Large intestine (tissue), 3 donors: Measurements from ENCODE around the gene SNX25. TPM values are rescaled to one million over a fixed set of nuclear protein-coding genes. Genes with fewer than 3 reads are reported as not detected.

Experiments used
- DNase-seq, 2 donors: peaks; one replicate each; pipeline versions ENCODE4 v3.0.0 to v3.0.0-alpha.2; 2013
- H3K27ac ChIP-seq: one replicate; pipeline ENCODE4 v1.5.1; 2013; ENCODE audit warnings: low read length
- H3K27me3 ChIP-seq: 2 replicates; pipeline ENCODE4 v1.6.1; 2013; ENCODE audit warnings: low read length; ENCODE audit not compliant: control insufficient read depth, insufficient read depth
- H3K36me3 ChIP-seq: 2 replicates; pipeline ENCODE4 v1.6.1; 2013; ENCODE audit warnings: low read length; ENCODE audit not compliant: control insufficient read depth, insufficient read depth
- H3K4me1 ChIP-seq: one replicate; pipeline ENCODE4 v1.6.1; 2013; ENCODE audit warnings: low read length; ENCODE audit not compliant: control insufficient read depth, insufficient read depth
- H3K4me3 ChIP-seq: one replicate; pipeline ENCODE4 v1.5.1; 2013; ENCODE audit warnings: low read length
- H3K9me3 ChIP-seq: one replicate; pipeline ENCODE4 v1.6.1; 2013; ENCODE audit warnings: mild to moderate bottlenecking, low read depth, low read length, moderate library complexity; ENCODE audit not compliant: control insufficient read depth
- WGBS: methylation state at CpG from one replicate; pipeline ENCODE4 v1.1.5; 2013; ENCODE audit warnings: low lambda C conversion rate; ENCODE audit not compliant: insufficient coverage; 5-methylcytosine and 5-hydroxymethylcytosine counted together
- polyA plus RNA-seq: library from polyadenylated mRNA; unstranded; fragments of 120-200 nt; gene quantifications from one replicate; pipeline ENCODE4 v1.2.1, GENCODE V29; 2013

Gene SNX25
- polyA plus RNA-seq, 1 donor = 13.4 TPM

- no CpG with 5 or more reads among the region's 4 CpGs for WGBS
- no peaks in the 10 kb centered on the region for H3K9me3 ChIP-seq
Measured at GRCh38 chr4:185404031-185404430, 194.6 kb downstream of the SNX25 start.

GRCh38 chr4:185405296-185405999 is 196.1 kb downstream of the SNX25 start:
- H3K4me3 ChIP-seq = no peak overlapping the region
- no peak for DNase-seq
- H3K9me3 ChIP-seq = no peaks in the 10 kb centered on the region
- no peaks in the 10 kb centered on the region for H3K27me3 ChIP-seq
- no peaks in the 10 kb centered on the region for H3K4me1 ChIP-seq
- H3K36me3 ChIP-seq = peaks cover 49% of the 10 kb centered on the region
- H3K27ac ChIP-seq = no peak overlapping the region
- WGBS = 94% methylated on average over 3 of the region's 6 CpGs

More at GRCh38 chr4:185404031-185404430, 194.6 kb downstream of the SNX25 start:
- Histone ChIP-seq H3K4me3 (no peak overlapping the region), H3K36me3 (peaks cover 52% of the 10 kb centered on the region), H3K4me1 (no peaks in the 10 kb centered on the region), H3K27me3 (no peaks in the 10 kb centered on the region), H3K27ac (no peak overlapping the region)
- no peak for DNase-seq

GRCh38 chr4:185408432-185408831 is 199.0 kb downstream of the SNX25 start:
- no peak for DNase-seq
- WGBS = 100% methylated on average over 2 of the region's 2 CpGs
- Histone ChIP-seq H3K27me3 (no peaks in the 10 kb centered on the region), H3K9me3 (no peaks in the 10 kb centered on the region), H3K36me3 (peaks cover 48% of the 10 kb centered on the region), H3K4me3 (no peak overlapping the region), H3K27ac (no peak overlapping the region), H3K4me1 (no peaks in the 10 kb centered on the region)

GRCh38 chr4:185411849-185412248 is 202.5 kb downstream of the SNX25 start:
- no peaks in the 10 kb centered on the region for H3K27me3 ChIP-seq
- no peak for DNase-seq
- H3K36me3 ChIP-seq = peaks cover 42% of the 10 kb centered on the region
- H3K27ac ChIP-seq = no peak overlapping the region
- H3K4me3 ChIP-seq = no peak overlapping the region
- H3K4me1 ChIP-seq = no peaks in the 10 kb centered on the region
- 89% methylated on average over 4 of the region's 5 CpGs for WGBS
- no peaks in the 10 kb centered on the region for H3K9me3 ChIP-seq

- H3K27me3 ChIP-seq = no peaks in the 10 kb centered on the region
- no peak overlapping the region for H3K4me3 ChIP-seq
- no peaks in the 10 kb centered on the region for H3K9me3 ChIP-seq
- WGBS = 92% methylated on average over 2 of the region's 5 CpGs
- no peak for DNase-seq
- H3K36me3 ChIP-seq = peaks cover 48% of the 10 kb centered on the region
- H3K4me1 ChIP-seq = no peaks in the 10 kb centered on the region
- H3K27ac ChIP-seq = no peak overlapping the region
Measured at GRCh38 chr4:185412412-185412811, 203.0 kb downstream of the SNX25 start.

Other genes starting within 250 kb of the SNX25 start
- gene HELT, start 191.1 kb upstream of the SNX25 start, polyA plus RNA-seq = not detected
- gene SLC25A4, start 66.3 kb upstream of the SNX25 start, polyA plus RNA-seq = 34.0 TPM
- gene CFAP97, start 5.6 kb upstream of the SNX25 start, polyA plus RNA-seq = 27.4 TPM
- gene LRP2BP, start 186.3 kb downstream of the SNX25 start, polyA plus RNA-seq = 2.6 TPM
- gene ANKRD37, start 187.2 kb downstream of the SNX25 start, polyA plus RNA-seq = 9.1 TPM
- 30.0 TPM for gene UFSP2, start 216.4 kb downstream of the SNX25 start, polyA plus RNA-seq